ENCODE data around the gene IGFL2. TPM values are rescaled to one million over a fixed set of nuclear protein-coding genes. Genes with fewer than 3 reads are reported as not detected.
A peak's percentile ranks its signal among the peaks of the same experiment; 100 is the strongest.
"Not testable (repeated sequence)": the region's sequence is repeated elsewhere in the genome, so short reads cannot be mapped to it uniquely, and the experiment has no call there.

IGFL2 gene
- total RNA-seq, 1 donor from 2014 or later = not detected

GRCh38 chr19:46191972-46192371, 43.9 kb downstream of the IGFL2 start:
- no peak for DNase-seq

GRCh38 chr19:46192626-46192991, 44.6 kb downstream of the IGFL2 start:
- not testable (repeated sequence) for DNase-seq

- DNase-seq = peak; percentile 10
Observed at GRCh38 chr19:46192992-46193650, 45.1 kb downstream of the IGFL2 start.

GRCh38 chr19:46193678-46194077, 45.6 kb downstream of the IGFL2 start:
- no peak for DNase-seq

- DNase-seq = no peak
Observed at GRCh38 chr19:46195104-46195503, 47.1 kb downstream of the IGFL2 start.

- not testable (repeated sequence) for DNase-seq
Observed at GRCh38 chr19:46195919-46196318, 47.9 kb downstream of the IGFL2 start.

- DNase-seq = no peak
Observed at GRCh38 chr19:46196410-46197124, 48.5 kb downstream of the IGFL2 start.

GRCh38 chr19:46197314-46198070, 49.5 kb downstream of the IGFL2 start:
- no peak for DNase-seq

- DNase-seq = no peak
Observed at GRCh38 chr19:46198756-46199155, 50.7 kb downstream of the IGFL2 start.

- no peak for DNase-seq
Observed at GRCh38 chr19:46201454-46202310, 53.6 kb downstream of the IGFL2 start.

- DNase-seq = no peak
Observed at GRCh38 chr19:46202426-46202825, 54.4 kb downstream of the IGFL2 start.

GRCh38 chr19:46202872-46203860, 55.1 kb downstream of the IGFL2 start:
- no peak for DNase-seq

- no peak for DNase-seq
Observed at GRCh38 chr19:46204008-46204407, 56.0 kb downstream of the IGFL2 start.

- DNase-seq = no peak
Observed at GRCh38 chr19:46205183-46205984, 57.3 kb downstream of the IGFL2 start.

- no peak for DNase-seq
Observed at GRCh38 chr19:46206176-46206575, 58.1 kb downstream of the IGFL2 start.

- no peak for DNase-seq
Observed at GRCh38 chr19:46206682-46207081, 58.6 kb downstream of the IGFL2 start.

- DNase-seq = not testable (repeated sequence)
Observed at GRCh38 chr19:46207858-46208257, 59.8 kb downstream of the IGFL2 start.

- DNase-seq = no peak
Observed at GRCh38 chr19:46209051-46209450, 61.0 kb downstream of the IGFL2 start.

- no peak for DNase-seq
Observed at GRCh38 chr19:46209472-46209871, 61.4 kb downstream of the IGFL2 start.

GRCh38 chr19:46210669-46211068, 62.6 kb downstream of the IGFL2 start:
- peak; percentile 2 for DNase-seq

Data from dermis blood vessel endothelial cell (primary cell).